ENCODE measurements around the gene FBXO48. TPM values are rescaled to one million over a fixed set of nuclear protein-coding genes. Genes with fewer than 3 reads are reported as not detected.

Gene FBXO48
- total RNA-seq, 1 experiment from 2014 or later: 1.7 TPM

GRCh38 chr2:68429311-68429826 lies 37.7 kb downstream of the FBXO48 start:
- Histone ChIP-seq H3K4me2 (ENCODE audit: low read depth, low read length, poor library complexity, severe bottlenecking) (no peak overlapping the region), H4K20me1 (ENCODE audit: insufficient read depth, low read depth, low read length) (no peaks in the 10 kb centered on the region), H3K79me2 (ENCODE audit: low read length) (no peaks in the 10 kb centered on the region), H3K9ac (ENCODE audit: low read length) (no peak overlapping the region), H3K27me3 (ENCODE audit: low read length) (no peaks in the 10 kb centered on the region), H3K27ac (ENCODE audit: low read length) (no peak overlapping the region), H3K9me3 (ENCODE audit: low read length) (no peaks in the 10 kb centered on the region), H3K9me2 (replicated peaks; ENCODE audit: insufficient read depth, low read length) (no peaks in the 10 kb centered on the region), H3K36me3 (ENCODE audit: insufficient read depth, low read length) (no peaks in the 10 kb centered on the region), H3K4me1 (ENCODE audit: low read length) (peaks cover 78% of the 10 kb centered on the region), H2AFZ (ENCODE audit: low read length) (no peak overlapping the region), H3K4me3 (ENCODE audit: low read length) (no peak overlapping the region)
- DNase-seq: no peak

- Histone ChIP-seq H3K79me2 (ENCODE audit: low read length) (no peaks in the 10 kb centered on the region), H3K36me3 (ENCODE audit: insufficient read depth, low read length) (no peaks in the 10 kb centered on the region), H2AFZ (ENCODE audit: low read length) (no peak overlapping the region), H3K27ac (ENCODE audit: low read length) (peak overlapping the region; percentile 39), H3K9me3 (ENCODE audit: low read length) (no peaks in the 10 kb centered on the region), H3K4me1 (ENCODE audit: low read length) (peaks cover 84% of the 10 kb centered on the region), H3K4me2 (ENCODE audit: low read depth, low read length, poor library complexity, severe bottlenecking) (peak overlapping the region; percentile 43), H3K9me2 (replicated peaks; ENCODE audit: insufficient read depth, low read length) (no peaks in the 10 kb centered on the region), H3K27me3 (ENCODE audit: low read length) (no peaks in the 10 kb centered on the region), H3K4me3 (ENCODE audit: low read length) (no peak overlapping the region), H4K20me1 (ENCODE audit: insufficient read depth, low read depth, low read length) (no peaks in the 10 kb centered on the region), H3K9ac (ENCODE audit: low read length) (no peak overlapping the region)
- no peak for DNase-seq
Observed at GRCh38 chr2:68428746-68429145, 38.3 kb downstream of the FBXO48 start.

- H4K20me1 ChIP-seq (ENCODE audit: insufficient read depth, low read depth, low read length): no peaks in the 10 kb centered on the region
- DNase-seq: peak; percentile 58
- H3K4me1 ChIP-seq (ENCODE audit: low read length): peaks cover 88% of the 10 kb centered on the region
- no peaks in the 10 kb centered on the region for H3K9me3 ChIP-seq (ENCODE audit: low read length)
- H3K4me2 ChIP-seq (ENCODE audit: low read depth, low read length, poor library complexity, severe bottlenecking): peak overlapping the region; percentile 43
- H3K36me3 ChIP-seq (ENCODE audit: insufficient read depth, low read length): no peaks in the 10 kb centered on the region
- 0 out of 2 replicates have a peak overlapping the region, but pooled peaks have one; percentile 22 for H2AFZ ChIP-seq (ENCODE audit: low read length)
- peak overlapping the region; percentile 39 for H3K27ac ChIP-seq (ENCODE audit: low read length)
- H3K4me3 ChIP-seq (ENCODE audit: low read length): no peak overlapping the region
- no peaks in the 10 kb centered on the region for H3K79me2 ChIP-seq (ENCODE audit: low read length)
- H3K9me2 ChIP-seq (replicated peaks; ENCODE audit: insufficient read depth, low read length): no peaks in the 10 kb centered on the region
- peak overlapping the region; percentile 8 for H3K9ac ChIP-seq (ENCODE audit: low read length)
- no peaks in the 10 kb centered on the region for H3K27me3 ChIP-seq (ENCODE audit: low read length)
Observed at GRCh38 chr2:68428126-68428525, 39.0 kb downstream of the FBXO48 start.

- Histone ChIP-seq H3K9me2 (replicated peaks; ENCODE audit: insufficient read depth, low read length) (no peaks in the 10 kb centered on the region), H3K79me2 (ENCODE audit: low read length) (no peaks in the 10 kb centered on the region), H3K27me3 (ENCODE audit: low read length) (no peaks in the 10 kb centered on the region), H3K9me3 (ENCODE audit: low read length) (no peaks in the 10 kb centered on the region), H3K4me3 (ENCODE audit: low read length) (peak overlapping the region; percentile 26; the same call in 1 of the 2 replicates), H4K20me1 (ENCODE audit: insufficient read depth, low read depth, low read length) (no peaks in the 10 kb centered on the region), H3K4me2 (ENCODE audit: low read depth, low read length, poor library complexity, severe bottlenecking) (peak overlapping the region; percentile 43), H3K9ac (ENCODE audit: low read length) (no peak overlapping the region), H3K27ac (ENCODE audit: low read length) (peak overlapping the region; percentile 6; the same call in 1 of the 2 replicates), H3K36me3 (ENCODE audit: insufficient read depth, low read length) (no peaks in the 10 kb centered on the region), H2AFZ (ENCODE audit: low read length) (0 out of 2 replicates have a peak overlapping the region, but pooled peaks have one; percentile 16), H3K4me1 (ENCODE audit: low read length) (peaks cover 83% of the 10 kb centered on the region)
- no peak for DNase-seq
Observed at GRCh38 chr2:68426848-68427579, 40.1 kb downstream of the FBXO48 start.

- H3K4me1 ChIP-seq (ENCODE audit: low read length): peaks cover 77% of the 10 kb centered on the region
- H3K4me2 ChIP-seq (ENCODE audit: low read depth, low read length, poor library complexity, severe bottlenecking): peak overlapping the region; percentile 43
- no peaks in the 10 kb centered on the region for H3K27me3 ChIP-seq (ENCODE audit: low read length)
- H3K79me2 ChIP-seq (ENCODE audit: low read length): no peaks in the 10 kb centered on the region
- H3K9me3 ChIP-seq (ENCODE audit: low read length): no peaks in the 10 kb centered on the region
- no peaks in the 10 kb centered on the region for H3K36me3 ChIP-seq (ENCODE audit: insufficient read depth, low read length)
- DNase-seq: peak; percentile 52
- no peak overlapping the region for H3K9ac ChIP-seq (ENCODE audit: low read length)
- H2AFZ ChIP-seq (ENCODE audit: low read length): no peak overlapping the region
- H4K20me1 ChIP-seq (ENCODE audit: insufficient read depth, low read depth, low read length): no peaks in the 10 kb centered on the region
- H3K4me3 ChIP-seq (ENCODE audit: low read length): peak overlapping the region; percentile 26; the same call in 1 of the 2 replicates
- H3K27ac ChIP-seq (ENCODE audit: low read length): no peak overlapping the region
- no peaks in the 10 kb centered on the region for H3K9me2 ChIP-seq (replicated peaks; ENCODE audit: insufficient read depth, low read length)
Observed at GRCh38 chr2:68426446-68426845, 40.6 kb downstream of the FBXO48 start.

- peak; percentile 44 for DNase-seq
- H3K4me3 ChIP-seq (ENCODE audit: low read length): no peak overlapping the region
- H3K9ac ChIP-seq (ENCODE audit: low read length): no peak overlapping the region
- no peaks in the 10 kb centered on the region for H3K36me3 ChIP-seq (ENCODE audit: insufficient read depth, low read length)
- H3K4me1 ChIP-seq (ENCODE audit: low read length): peaks cover 71% of the 10 kb centered on the region
- H3K27ac ChIP-seq (ENCODE audit: low read length): no peak overlapping the region
- H3K9me3 ChIP-seq (ENCODE audit: low read length): no peaks in the 10 kb centered on the region
- H4K20me1 ChIP-seq (ENCODE audit: insufficient read depth, low read depth, low read length): no peaks in the 10 kb centered on the region
- H2AFZ ChIP-seq (ENCODE audit: low read length): 0 out of 2 replicates have a peak overlapping the region, but pooled peaks have one; percentile 27
- no peaks in the 10 kb centered on the region for H3K9me2 ChIP-seq (replicated peaks; ENCODE audit: insufficient read depth, low read length)
- no peaks in the 10 kb centered on the region for H3K79me2 ChIP-seq (ENCODE audit: low read length)
- H3K4me2 ChIP-seq (ENCODE audit: low read depth, low read length, poor library complexity, severe bottlenecking): no peak overlapping the region
- no peaks in the 10 kb centered on the region for H3K27me3 ChIP-seq (ENCODE audit: low read length)
Observed at GRCh38 chr2:68425503-68425902, 41.6 kb downstream of the FBXO48 start.

GRCh38 chr2:68423966-68424650 lies 43.0 kb downstream of the FBXO48 start:
- Histone ChIP-seq H2AFZ (ENCODE audit: low read length) (peak overlapping the region; percentile 27), H3K9me3 (ENCODE audit: low read length) (no peaks in the 10 kb centered on the region), H3K79me2 (ENCODE audit: low read length) (no peaks in the 10 kb centered on the region), H3K27ac (ENCODE audit: low read length) (peak overlapping the region; percentile 64), H3K36me3 (ENCODE audit: insufficient read depth, low read length) (no peaks in the 10 kb centered on the region), H3K4me1 (ENCODE audit: low read length) (peaks cover 79% of the 10 kb centered on the region), H3K27me3 (ENCODE audit: low read length) (no peaks in the 10 kb centered on the region), H3K9ac (ENCODE audit: low read length) (peak overlapping the region; percentile 15), H4K20me1 (ENCODE audit: insufficient read depth, low read depth, low read length) (no peaks in the 10 kb centered on the region), H3K4me2 (ENCODE audit: low read depth, low read length, poor library complexity, severe bottlenecking) (peak overlapping the region; percentile 30), H3K9me2 (replicated peaks; ENCODE audit: insufficient read depth, low read length) (no peaks in the 10 kb centered on the region), H3K4me3 (ENCODE audit: low read length) (no peak overlapping the region)
- peak; percentile 83 for DNase-seq
